Effector CD4-positive, alpha-beta T cell (primary cell): ENCODE data around the gene PAQR5.
"Not testable (repeated sequence)": the region's sequence is repeated elsewhere in the genome, so short reads cannot be mapped to it uniquely, and the experiment has no call there.

Experiments used
- DNase-seq: peaks from one replicate; pipeline ENCODE4 v3.0.0-alpha.2; 2020

Gene PAQR5

GRCh38 chr15:69434238-69434637 is 135.5 kb downstream of the PAQR5 start:
- DNase-seq: no peak

GRCh38 chr15:69434679-69435078 is 136.0 kb downstream of the PAQR5 start:
- no peak for DNase-seq

- no peak for DNase-seq
Observed at GRCh38 chr15:69435985-69436384, 137.3 kb downstream of the PAQR5 start.

- no peak for DNase-seq
Observed at GRCh38 chr15:69436951-69437350, 138.2 kb downstream of the PAQR5 start.

- no peak for DNase-seq
Observed at GRCh38 chr15:69439623-69440022, 140.9 kb downstream of the PAQR5 start.

GRCh38 chr15:69443032-69443611 is 144.4 kb downstream of the PAQR5 start:
- no peak for DNase-seq

GRCh38 chr15:69444686-69445085 is 146.0 kb downstream of the PAQR5 start:
- no peak for DNase-seq

- no peak for DNase-seq
Observed at GRCh38 chr15:69446953-69447352, 148.2 kb downstream of the PAQR5 start.

GRCh38 chr15:69450221-69450620 is 151.5 kb downstream of the PAQR5 start:
- DNase-seq: not testable (repeated sequence)

- DNase-seq: no peak
Observed at GRCh38 chr15:69450968-69451695, 152.4 kb downstream of the PAQR5 start.

- no peak for DNase-seq
Observed at GRCh38 chr15:69451951-69452691, 153.4 kb downstream of the PAQR5 start.

- DNase-seq: peak; percentile 94
Observed at GRCh38 chr15:69452692-69453521, 154.2 kb downstream of the PAQR5 start, which contains the start of gene RPLP1. Gene RPLP1, plus strand, starts transcription at chr15:69452818. Its CDS starts 131 bp downstream, at chr15:69452949.

- no peak for DNase-seq
Observed at GRCh38 chr15:69454953-69455352, 156.2 kb downstream of the PAQR5 start.

- DNase-seq: no peak
Observed at GRCh38 chr15:69456208-69457166, 157.8 kb downstream of the PAQR5 start.
